Measurements from ENCODE around the gene POU2F1.
A peak's percentile ranks its signal among the peaks of the same experiment; 100 is the strongest.

Gene POU2F1

GRCh38 chr1:167249702-167250101 is 29.0 kb downstream of the POU2F1 start:
- DNase-seq (no peak), ATAC-seq (replicated peaks) (no peak)
- no peaks in the 10 kb centered on the region for H3K36me3 Mint-ChIP-seq (ENCODE audit: insufficient read depth)

GRCh38 chr1:167250482-167250881 is 29.8 kb downstream of the POU2F1 start:
- peaks cover 19 to 30% of the 10 kb centered on the region in 2 donors for H3K4me1 Mint-ChIP-seq (ENCODE audit: low read depth in 2 of 2)
- DNase-seq (no peak), ATAC-seq (replicated peaks) (no peak)
- no peak overlapping the region for H3K27ac Mint-ChIP-seq
- H3K4me3 Mint-ChIP-seq = no peak overlapping the region
- no peaks in the 10 kb centered on the region for H3K9me3 Mint-ChIP-seq
- H3K36me3 Mint-ChIP-seq (ENCODE audit: insufficient read depth) = no peaks in the 10 kb centered on the region
- no peaks in the 10 kb centered on the region for H3K27me3 Mint-ChIP-seq

More at GRCh38 chr1:167249702-167250101, 29.0 kb downstream of the POU2F1 start:
- no peak overlapping the region for H3K27ac Mint-ChIP-seq
- H3K4me3 Mint-ChIP-seq = no peak overlapping the region
- no peaks in the 10 kb centered on the region for H3K9me3 Mint-ChIP-seq
- no peaks in the 10 kb centered on the region for H3K27me3 Mint-ChIP-seq
- H3K4me1 Mint-ChIP-seq (ENCODE audit: low read depth in 2 of 2) = peaks cover 14 to 25% of the 10 kb centered on the region in 2 donors

GRCh38 chr1:167251472-167251871 is 30.8 kb downstream of the POU2F1 start:
- no peak overlapping the region for H3K4me3 Mint-ChIP-seq
- no peaks in the 10 kb centered on the region for H3K36me3 Mint-ChIP-seq (ENCODE audit: insufficient read depth)
- no peak for DNase-seq
- H3K9me3 Mint-ChIP-seq = no peaks in the 10 kb centered on the region
- no peaks in the 10 kb centered on the region for H3K27me3 Mint-ChIP-seq
- H3K27ac Mint-ChIP-seq = no peak overlapping the region
- no peak for ATAC-seq (replicated peaks)
- peaks cover 23 to 39% of the 10 kb centered on the region in 2 donors for H3K4me1 Mint-ChIP-seq (ENCODE audit: low read depth in 2 of 2)

- H3K36me3 Mint-ChIP-seq (ENCODE audit: insufficient read depth) = no peaks in the 10 kb centered on the region
- H3K27me3 Mint-ChIP-seq = no peaks in the 10 kb centered on the region
- H3K4me1 Mint-ChIP-seq (ENCODE audit: low read depth in 2 of 2) = peaks cover 18 to 38% of the 10 kb centered on the region in 2 donors
- H3K4me3 Mint-ChIP-seq = no peak overlapping the region
- DNase-seq = no peak
- ATAC-seq (replicated peaks) = no peak
- H3K9me3 Mint-ChIP-seq = no peaks in the 10 kb centered on the region
- no peak overlapping the region for H3K27ac Mint-ChIP-seq
Observed at GRCh38 chr1:167252986-167253385, 32.3 kb downstream of the POU2F1 start.

- Mint-ChIP-seq H3K4me3 (no peak overlapping the region), H3K36me3 (ENCODE audit: insufficient read depth) (peaks cover 3% of the 10 kb centered on the region)
Observed at GRCh38 chr1:167258858-167259257, 38.2 kb downstream of the POU2F1 start.

GRCh38 chr1:167262836-167263235 is 42.1 kb downstream of the POU2F1 start:
- no peaks in the 10 kb centered on the region for H3K27me3 Mint-ChIP-seq
- H3K9me3 Mint-ChIP-seq = no peaks in the 10 kb centered on the region
- no peak for ATAC-seq (replicated peaks)
- no peak overlapping the region for H3K27ac Mint-ChIP-seq
- peaks cover 7 to 9% of the 10 kb centered on the region in 2 donors for H3K4me1 Mint-ChIP-seq (ENCODE audit: low read depth in 2 of 2)
- no peak overlapping the region for H3K4me3 Mint-ChIP-seq
- H3K36me3 Mint-ChIP-seq (ENCODE audit: insufficient read depth) = peaks cover 8% of the 10 kb centered on the region
- DNase-seq = no peak

More at GRCh38 chr1:167258858-167259257, 38.2 kb downstream of the POU2F1 start:
- Mint-ChIP-seq H3K4me1 (ENCODE audit: low read depth in 2 of 2) (peaks cover 15 to 28% of the 10 kb centered on the region in 2 donors), H3K27me3 (no peaks in the 10 kb centered on the region), H3K9me3 (no peaks in the 10 kb centered on the region), H3K27ac (no peak overlapping the region)
- ATAC-seq (replicated peaks) (no peak), DNase-seq (no peak)

- ATAC-seq (replicated peaks) (no peak), DNase-seq (no peak)
- Mint-ChIP-seq H3K36me3 (ENCODE audit: insufficient read depth) (peaks cover 8% of the 10 kb centered on the region), H3K27me3 (no peaks in the 10 kb centered on the region), H3K9me3 (no peaks in the 10 kb centered on the region), H3K27ac (no peak overlapping the region), H3K4me1 (ENCODE audit: low read depth in 2 of 2) (peaks cover 7 to 9% of the 10 kb centered on the region in 2 donors), H3K4me3 (no peak overlapping the region)
Observed at GRCh38 chr1:167263344-167263743, 42.7 kb downstream of the POU2F1 start.

GRCh38 chr1:167263819-167264464 is 43.3 kb downstream of the POU2F1 start:
- no peaks in the 10 kb centered on the region for H3K27me3 Mint-ChIP-seq
- no peaks in the 10 kb centered on the region for H3K9me3 Mint-ChIP-seq
- H3K36me3 Mint-ChIP-seq (ENCODE audit: insufficient read depth) = peaks cover 8% of the 10 kb centered on the region
- H3K27ac Mint-ChIP-seq = no peak overlapping the region
- no peak for DNase-seq
- no peak overlapping the region for H3K4me3 Mint-ChIP-seq
- peaks cover 9% of the 10 kb centered on the region in 2 donors for H3K4me1 Mint-ChIP-seq (ENCODE audit: low read depth in 2 of 2)
- ATAC-seq (replicated peaks) = peak; percentile 40

- H3K9me3 Mint-ChIP-seq = no peaks in the 10 kb centered on the region
- peaks cover 10% of the 10 kb centered on the region for H3K36me3 Mint-ChIP-seq (ENCODE audit: insufficient read depth)
- ATAC-seq (replicated peaks) (no peak), DNase-seq (no peak)
- peaks cover 4% of the 10 kb centered on the region in 2 donors for H3K4me1 Mint-ChIP-seq (ENCODE audit: low read depth in 2 of 2)
- H3K4me3 Mint-ChIP-seq = no peak overlapping the region
- no peak overlapping the region for H3K27ac Mint-ChIP-seq
- H3K27me3 Mint-ChIP-seq = no peaks in the 10 kb centered on the region
Observed at GRCh38 chr1:167266965-167267364, 46.3 kb downstream of the POU2F1 start.

- Mint-ChIP-seq H3K27me3 (no peaks in the 10 kb centered on the region), H3K27ac (no peak overlapping the region), H3K4me3 (no peak overlapping the region), H3K4me1 (ENCODE audit: low read depth in 2 of 2) (peaks cover 6 to 14% of the 10 kb centered on the region in 2 donors), H3K36me3 (ENCODE audit: insufficient read depth) (peaks cover 13% of the 10 kb centered on the region), H3K9me3 (no peaks in the 10 kb centered on the region)
- DNase-seq = no peak
- ATAC-seq (replicated peaks) = no peak
Observed at GRCh38 chr1:167268347-167268787, 47.7 kb downstream of the POU2F1 start.

GRCh38 chr1:167270349-167271092 is 49.8 kb downstream of the POU2F1 start:
- no peak for ATAC-seq (replicated peaks)
- peaks cover 14% of the 10 kb centered on the region for H3K36me3 Mint-ChIP-seq (ENCODE audit: insufficient read depth)
- no peak for DNase-seq
- peaks cover 6 to 20% of the 10 kb centered on the region in 2 donors for H3K4me1 Mint-ChIP-seq (ENCODE audit: low read depth in 2 of 2)
- no peaks in the 10 kb centered on the region for H3K27me3 Mint-ChIP-seq
- no peak overlapping the region for H3K27ac Mint-ChIP-seq
- H3K9me3 Mint-ChIP-seq = no peaks in the 10 kb centered on the region
- no peak overlapping the region for H3K4me3 Mint-ChIP-seq

GRCh38 chr1:167272369-167272957 is 51.8 kb downstream of the POU2F1 start:
- no peaks in the 10 kb centered on the region for H3K27me3 Mint-ChIP-seq
- no peak for ATAC-seq (replicated peaks)

GRCh38 chr1:167273027-167273800 is 52.5 kb downstream of the POU2F1 start:
- Mint-ChIP-seq H3K36me3 (ENCODE audit: insufficient read depth) (peaks cover 9% of the 10 kb centered on the region), H3K9me3 (no peaks in the 10 kb centered on the region), H3K4me1 (ENCODE audit: low read depth in 2 of 2) (peaks cover 13 to 33% of the 10 kb centered on the region in 2 donors), H3K27ac (no peak overlapping the region), H3K4me3 (no peak overlapping the region), H3K27me3 (no peaks in the 10 kb centered on the region)
- DNase-seq (no peak), ATAC-seq (replicated peaks) (no peak)

More at GRCh38 chr1:167272369-167272957, 51.8 kb downstream of the POU2F1 start:
- Mint-ChIP-seq H3K9me3 (no peaks in the 10 kb centered on the region), H3K36me3 (ENCODE audit: insufficient read depth) (peaks cover 12% of the 10 kb centered on the region), H3K27ac (no peak overlapping the region), H3K4me1 (ENCODE audit: low read depth in 2 of 2) (peaks cover 12 to 30% of the 10 kb centered on the region in 2 donors), H3K4me3 (no peak overlapping the region)
- no peak for DNase-seq

Data from effector memory CD8-positive, alpha-beta T cell (primary cell).